ENCODE measurements around the gene PDE2A. TPM values are rescaled to one million over a fixed set of nuclear protein-coding genes. Genes with fewer than 3 reads are reported as not detected.

Gene PDE2A
- polyA plus RNA-seq, 1 donor (not counting 4 experiments of a cell fraction or from before 2014, with no cell fraction given), result 0.38 TPM

- Histone ChIP-seq H3K4me1 (ENCODE audit: control insufficient read depth, extremely low read depth, insufficient read depth, low read length) (no peaks in the 10 kb centered on the region), H3K79me2 (ENCODE audit: control insufficient read depth, insufficient read depth, low read length) (no peaks in the 10 kb centered on the region), H3K27ac (ENCODE audit: control insufficient read depth, insufficient read depth, low read length) (no peak overlapping the region), H3K4me2 (ENCODE audit: control insufficient read depth, extremely low read depth, insufficient read depth, low read depth, low read length) (no peak overlapping the region), H3K27me3 (ENCODE audit: control insufficient read depth, extremely low read depth, insufficient read depth, low read length) (peaks cover 11% of the 10 kb centered on the region), H2AFZ (ENCODE audit: control insufficient read depth, low read length) (no peak overlapping the region), H3K36me3 (ENCODE audit: control insufficient read depth in 2 of 2, extremely low read depth in 1 of 2, insufficient read depth in 2 of 2, low read length in 2 of 2) (no peaks in the 10 kb centered on the region), H4K20me1 (ENCODE audit: control insufficient read depth, extremely low read depth, insufficient read depth, low read length) (no peaks in the 10 kb centered on the region), H3K9me3 (ENCODE audit: control insufficient read depth, low read depth, low read length) (no peaks in the 10 kb centered on the region), H3K9me1 (ENCODE audit: control insufficient read depth, extremely low read depth, insufficient read depth, low read length) (no peaks in the 10 kb centered on the region), H3K9ac (ENCODE audit: control insufficient read depth, extremely low read depth, insufficient read depth, low read length) (no peak overlapping the region), H3K4me3 (ENCODE audit: control insufficient read depth in 2 of 3, extremely low read depth in 1 of 3, insufficient read depth in 2 of 3, low read depth in 1 of 3, low read length in 3 of 3) (no peak overlapping the region)
- TF ChIP-seq CTCF (optimal IDR thresholded peaks at IDR 0.05 in 1 of 3, IDR thresholded peaks at IDR 0.05 in 1 of 3, conservative IDR thresholded peaks at IDR 0.05 in 1 of 3; ENCODE audit: extremely low read depth in 1 of 3, insufficient read depth in 2 of 3, low read length in 3 of 3) (no peak), EZH2 (IDR thresholded peaks at IDR 0.05; ENCODE audit: low read length) (no peak)
- dilution Hi-C loops (cut with MboI; ENCODE audit: extremely low pct_ligation_motif_present, low sequenced_read_pairs), result no loop called here
- FAIRE-seq, result no peak
- DNase-seq (ENCODE audit: low read depth, low spot score), result no peak
Observed at GRCh38 chr11:72629266-72629665, 45.0 kb downstream of the PDE2A start.

GRCh38 chr11:72627594-72628281 is 46.5 kb downstream of the PDE2A start:
- Histone ChIP-seq H3K9me1 (ENCODE audit: control insufficient read depth, extremely low read depth, insufficient read depth, low read length) (no peaks in the 10 kb centered on the region), H3K79me2 (ENCODE audit: control insufficient read depth, insufficient read depth, low read length) (no peaks in the 10 kb centered on the region), H3K27ac (ENCODE audit: control insufficient read depth, insufficient read depth, low read length) (no peak overlapping the region), H3K4me3 (ENCODE audit: control insufficient read depth in 2 of 3, extremely low read depth in 1 of 3, insufficient read depth in 2 of 3, low read depth in 1 of 3, low read length in 3 of 3) (no peak overlapping the region), H3K27me3 (ENCODE audit: control insufficient read depth, extremely low read depth, insufficient read depth, low read length) (peaks cover 16% of the 10 kb centered on the region), H2AFZ (ENCODE audit: control insufficient read depth, low read length) (no peak overlapping the region), H3K36me3 (ENCODE audit: control insufficient read depth in 2 of 2, extremely low read depth in 1 of 2, insufficient read depth in 2 of 2, low read length in 2 of 2) (no peaks in the 10 kb centered on the region), H3K4me2 (ENCODE audit: control insufficient read depth, extremely low read depth, insufficient read depth, low read depth, low read length) (no peak overlapping the region), H3K9me3 (ENCODE audit: control insufficient read depth, low read depth, low read length) (no peaks in the 10 kb centered on the region), H4K20me1 (ENCODE audit: control insufficient read depth, extremely low read depth, insufficient read depth, low read length) (no peaks in the 10 kb centered on the region), H3K9ac (ENCODE audit: control insufficient read depth, extremely low read depth, insufficient read depth, low read length) (no peak overlapping the region), H3K4me1 (ENCODE audit: control insufficient read depth, extremely low read depth, insufficient read depth, low read length) (no peaks in the 10 kb centered on the region)
- dilution Hi-C loops (cut with MboI; ENCODE audit: extremely low pct_ligation_motif_present, low sequenced_read_pairs), result no loop called here
- FAIRE-seq (no peak), DNase-seq (ENCODE audit: low read depth, low spot score) (no peak)
- TF ChIP-seq CTCF (optimal IDR thresholded peaks at IDR 0.05 in 1 of 3, IDR thresholded peaks at IDR 0.05 in 1 of 3, conservative IDR thresholded peaks at IDR 0.05 in 1 of 3; ENCODE audit: extremely low read depth in 1 of 3, insufficient read depth in 2 of 3, low read length in 3 of 3), result no peak
- no peak for TF ChIP-seq EZH2 (IDR thresholded peaks at IDR 0.05; ENCODE audit: low read length)
